Measurements from ENCODE around the gene COL19A1. TPM values are rescaled to one million over a fixed set of nuclear protein-coding genes. Genes with fewer than 3 reads are reported as not detected.

The COL19A1 gene
- total and polyA plus RNA-seq, 2 of the 13 experiments (the other 11 are each of a cell fraction or from before 2014, with no cell fraction given): not detected

DNA sequence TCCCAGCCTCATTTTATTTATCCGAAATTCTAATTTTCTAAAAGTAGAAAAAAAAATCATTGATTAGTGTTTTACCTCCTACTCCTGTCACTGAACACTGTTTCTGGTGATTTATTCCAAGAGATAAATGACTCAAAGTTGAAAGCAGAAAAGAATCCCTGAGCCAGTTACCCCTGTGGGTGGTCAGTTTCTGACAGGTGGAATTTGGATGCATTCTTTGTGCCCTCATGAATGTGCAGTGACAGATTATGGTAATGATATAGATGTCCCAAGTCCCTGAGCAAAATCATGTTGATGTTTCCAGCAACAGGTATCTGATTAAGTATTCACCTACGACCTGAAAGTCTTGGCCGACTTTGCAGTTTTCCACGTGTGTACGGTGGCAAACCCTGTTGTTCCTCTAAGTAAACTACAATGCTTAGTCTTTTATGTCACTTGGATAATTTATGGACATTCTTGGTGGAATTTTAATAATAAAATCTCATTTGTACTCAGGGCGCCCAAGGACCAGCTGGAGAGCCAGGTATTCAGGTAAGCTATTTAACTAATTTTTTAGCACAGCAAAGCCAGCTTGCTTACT lies 282.9 kb downstream of the COL19A1 start:
- ATAC-seq (no peak), FAIRE-seq (no peak), DNase-seq (ENCODE audit: low spot score) (no peak)
- no peak overlapping the region for H3K27ac ChIP-seq (ENCODE audit: extremely low read length, insufficient read depth, low read length)
- intact Hi-C loops (cut with micrococcal nuclease; ENCODE audit: unreplicated experiment) (no loop called here), in situ Hi-C loops (cut with HindIII; ENCODE audit: extremely low pct_ligation_motif_present, low pct_unique_long_range_greater_than_20kb) (no loop called here)
- no peaks in the 10 kb centered on the region for H3K4me1 ChIP-seq (ENCODE audit: insufficient read depth, low read length)
- no peaks in the 10 kb centered on the region for H3K36me3 ChIP-seq (replicated peaks in 1 of 2; ENCODE audit: control insufficient read depth in 1 of 2, insufficient read depth in 2 of 2, low read length in 2 of 2)
- BruUV-seq (replicated peaks): no TSS peak
- H3K9me3 ChIP-seq (ENCODE audit: low read length): no peaks in the 10 kb centered on the region
- no peaks in the 10 kb centered on the region for H3K79me2 ChIP-seq (ENCODE audit: insufficient read depth, low read length)
- no peaks in the 10 kb centered on the region for H3K27me3 ChIP-seq (ENCODE audit: control insufficient read depth in 1 of 2, insufficient read depth in 2 of 2, low read length in 2 of 2)
- CTCF ChIA-PET (ENCODE audit: low intra/inter-chr PET ratio, low total read pairs): no interaction called here
- no peaks in the 10 kb centered on the region for H4K20me1 ChIP-seq (ENCODE audit: insufficient read depth, low read length)
- H3K4me3 ChIP-seq (replicated peaks in 1 of 3; ENCODE audit: insufficient read depth in 1 of 3, low read depth in 2 of 3, low read length in 3 of 3): no peak overlapping the region
- no peak overlapping the region for H2AFZ ChIP-seq (ENCODE audit: low read length)
- no peak overlapping the region for H3K4me2 ChIP-seq (ENCODE audit: low read depth, low read length)
- 6% methylated on average over 6 of the region's 6 CpGs for WGBS (ENCODE audit: low lambda C conversion rate)
- POLR2A ChIA-PET: no interaction called here
- no peak overlapping the region for H3K9ac ChIP-seq (ENCODE audit: insufficient read depth, low read depth, low read length)
- TF ChIP-seq, protein P1, sequence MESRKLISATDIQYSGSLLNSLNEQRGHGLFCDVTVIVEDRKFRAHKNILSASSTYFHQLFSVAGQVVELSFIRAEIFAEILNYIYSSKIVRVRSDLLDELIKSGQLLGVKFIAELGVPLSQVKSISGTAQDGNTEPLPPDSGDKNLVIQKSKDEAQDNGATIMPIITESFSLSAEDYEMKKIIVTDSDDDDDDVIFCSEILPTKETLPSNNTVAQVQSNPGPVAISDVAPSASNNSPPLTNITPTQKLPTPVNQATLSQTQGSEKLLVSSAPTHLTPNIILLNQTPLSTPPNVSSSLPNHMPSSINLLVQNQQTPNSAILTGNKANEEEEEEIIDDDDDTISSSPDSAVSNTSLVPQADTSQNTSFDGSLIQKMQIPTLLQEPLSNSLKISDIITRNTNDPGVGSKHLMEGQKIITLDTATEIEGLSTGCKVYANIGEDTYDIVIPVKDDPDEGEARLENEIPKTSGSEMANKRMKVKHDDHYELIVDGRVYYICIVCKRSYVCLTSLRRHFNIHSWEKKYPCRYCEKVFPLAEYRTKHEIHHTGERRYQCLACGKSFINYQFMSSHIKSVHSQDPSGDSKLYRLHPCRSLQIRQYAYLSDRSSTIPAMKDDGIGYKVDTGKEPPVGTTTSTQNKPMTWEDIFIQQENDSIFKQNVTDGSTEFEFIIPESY (CRISPR knock-in tag; IDR thresholded peaks at IDR 0.05): no peak
- TF ChIP-seq, protein P2, sequence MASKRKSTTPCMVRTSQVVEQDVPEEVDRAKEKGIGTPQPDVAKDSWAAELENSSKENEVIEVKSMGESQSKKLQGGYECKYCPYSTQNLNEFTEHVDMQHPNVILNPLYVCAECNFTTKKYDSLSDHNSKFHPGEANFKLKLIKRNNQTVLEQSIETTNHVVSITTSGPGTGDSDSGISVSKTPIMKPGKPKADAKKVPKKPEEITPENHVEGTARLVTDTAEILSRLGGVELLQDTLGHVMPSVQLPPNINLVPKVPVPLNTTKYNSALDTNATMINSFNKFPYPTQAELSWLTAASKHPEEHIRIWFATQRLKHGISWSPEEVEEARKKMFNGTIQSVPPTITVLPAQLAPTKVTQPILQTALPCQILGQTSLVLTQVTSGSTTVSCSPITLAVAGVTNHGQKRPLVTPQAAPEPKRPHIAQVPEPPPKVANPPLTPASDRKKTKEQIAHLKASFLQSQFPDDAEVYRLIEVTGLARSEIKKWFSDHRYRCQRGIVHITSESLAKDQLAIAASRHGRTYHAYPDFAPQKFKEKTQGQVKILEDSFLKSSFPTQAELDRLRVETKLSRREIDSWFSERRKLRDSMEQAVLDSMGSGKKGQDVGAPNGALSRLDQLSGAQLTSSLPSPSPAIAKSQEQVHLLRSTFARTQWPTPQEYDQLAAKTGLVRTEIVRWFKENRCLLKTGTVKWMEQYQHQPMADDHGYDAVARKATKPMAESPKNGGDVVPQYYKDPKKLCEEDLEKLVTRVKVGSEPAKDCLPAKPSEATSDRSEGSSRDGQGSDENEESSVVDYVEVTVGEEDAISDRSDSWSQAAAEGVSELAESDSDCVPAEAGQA (IDR thresholded peaks at IDR 0.05; ENCODE audit: low read depth): no peak
- TF ChIP-seq, protein P2 (CRISPR knock-in tag; IDR thresholded peaks at IDR 0.05; ENCODE audit: borderline replicate concordance): no peak
- TF ChIP-seq, protein P3, sequence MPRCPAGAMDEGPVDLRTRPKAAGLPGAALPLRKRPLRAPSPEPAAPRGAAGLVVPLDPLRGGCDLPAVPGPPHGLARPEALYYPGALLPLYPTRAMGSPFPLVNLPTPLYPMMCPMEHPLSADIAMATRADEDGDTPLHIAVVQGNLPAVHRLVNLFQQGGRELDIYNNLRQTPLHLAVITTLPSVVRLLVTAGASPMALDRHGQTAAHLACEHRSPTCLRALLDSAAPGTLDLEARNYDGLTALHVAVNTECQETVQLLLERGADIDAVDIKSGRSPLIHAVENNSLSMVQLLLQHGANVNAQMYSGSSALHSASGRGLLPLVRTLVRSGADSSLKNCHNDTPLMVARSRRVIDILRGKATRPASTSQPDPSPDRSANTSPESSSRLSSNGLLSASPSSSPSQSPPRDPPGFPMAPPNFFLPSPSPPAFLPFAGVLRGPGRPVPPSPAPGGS (CRISPR knock-in tag; IDR thresholded peaks at IDR 0.05): no peak
- no peak for TF ChIP-seq ZNF724P (CRISPR knock-in tag; IDR thresholded peaks at IDR 0.05; ENCODE audit: borderline replicate concordance)
- TF ChIP-seq, protein P4, sequence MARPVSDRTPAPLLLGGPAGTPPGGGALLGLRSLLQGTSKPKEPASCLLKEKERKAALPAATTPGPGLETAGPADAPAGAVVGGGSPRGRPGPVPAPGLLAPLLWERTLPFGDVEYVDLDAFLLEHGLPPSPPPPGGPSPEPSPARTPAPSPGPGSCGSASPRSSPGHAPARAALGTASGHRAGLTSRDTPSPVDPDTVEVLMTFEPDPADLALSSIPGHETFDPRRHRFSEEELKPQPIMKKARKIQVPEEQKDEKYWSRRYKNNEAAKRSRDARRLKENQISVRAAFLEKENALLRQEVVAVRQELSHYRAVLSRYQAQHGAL (CRISPR knock-in tag; IDR thresholded peaks at IDR 0.05; ENCODE audit: not compliant biosample characterization): no peak
- no peak for TF ChIP-seq MEF2D (CRISPR knock-in tag; IDR thresholded peaks at IDR 0.05)
- no peak for TF ChIP-seq RORA (CRISPR knock-in tag; IDR thresholded peaks at IDR 0.05)
- no peak for TF ChIP-seq AGO1 (IDR thresholded peaks at IDR 0.05; ENCODE audit: low read depth, low read length, poor library complexity, severe bottlenecking)
- no peak for TF ChIP-seq NFE2 (CRISPR knock-in tag; IDR thresholded peaks at IDR 0.05)
- no peak for TF ChIP-seq EP300 (IDR thresholded peaks at IDR 0.05; ENCODE audit: low read depth in 2 of 2, low read length in 2 of 2)
- TF ChIP-seq EP300 (CRISPR knock-in tag; IDR thresholded peaks at IDR 0.05; ENCODE audit: borderline replicate concordance): no peak
- no peak for TF ChIP-seq FOXO1 (CRISPR knock-in tag; IDR thresholded peaks at IDR 0.05)
- TF ChIP-seq, protein P5, sequence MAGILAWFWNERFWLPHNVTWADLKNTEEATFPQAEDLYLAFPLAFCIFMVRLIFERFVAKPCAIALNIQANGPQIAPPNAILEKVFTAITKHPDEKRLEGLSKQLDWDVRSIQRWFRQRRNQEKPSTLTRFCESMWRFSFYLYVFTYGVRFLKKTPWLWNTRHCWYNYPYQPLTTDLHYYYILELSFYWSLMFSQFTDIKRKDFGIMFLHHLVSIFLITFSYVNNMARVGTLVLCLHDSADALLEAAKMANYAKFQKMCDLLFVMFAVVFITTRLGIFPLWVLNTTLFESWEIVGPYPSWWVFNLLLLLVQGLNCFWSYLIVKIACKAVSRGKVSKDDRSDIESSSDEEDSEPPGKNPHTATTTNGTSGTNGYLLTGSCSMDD (CRISPR knock-in tag; IDR thresholded peaks at IDR 0.05): no peak
